HUDEP-2 (cell line): ENCODE results near the gene SELENBP1.

ENCODE experiments used
- DNase-seq, 76 experiments: peaks; one replicate each; lab custom pipeline; 2025; ENCODE audit not compliant: unreplicated experiment in 76 of 76; lab: John Stamatoyannopoulos, UW

Gene SELENBP1

GRCh38 chr1:151346082-151346768 lies 26.3 kb downstream of the SELENBP1 start:
- DNase-seq: peak in 5 of 76 experiments; percentile 6 to 21 (median 12)

DNA sequence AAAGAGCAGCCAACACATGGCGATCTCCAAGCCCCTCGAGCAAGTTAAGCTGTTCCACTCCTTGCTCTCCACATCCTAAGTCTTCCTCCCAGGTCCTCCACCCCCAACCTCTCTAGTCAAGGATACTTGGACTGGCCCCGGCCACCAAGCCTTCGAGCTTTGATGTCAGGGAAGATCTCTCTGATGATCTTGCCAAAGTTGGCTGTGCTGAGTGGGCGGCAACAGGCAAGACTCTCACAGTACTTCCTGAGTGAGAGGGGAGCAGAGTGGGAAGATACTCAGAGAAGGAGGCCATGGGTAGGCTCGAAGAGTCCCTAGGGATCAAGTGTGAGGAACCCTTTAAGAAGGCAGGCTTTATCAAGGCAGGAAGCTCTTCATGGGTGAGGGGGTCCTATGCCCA lies 28.2 kb downstream of the SELENBP1 start:
- DNase-seq: no peak

GRCh38 chr1:151343587-151343986 lies 28.9 kb downstream of the SELENBP1 start:
- DNase-seq: no peak

- DNase-seq: no peak
These were observed 29.9 kb downstream of the SELENBP1 start for GRCh38 chr1:151342569-151342968.

- no peak for DNase-seq
These were observed 30.5 kb downstream of the SELENBP1 start for GRCh38 chr1:151342021-151342420.

GRCh38 chr1:151340870-151341754 lies 31.4 kb downstream of the SELENBP1 start:
- DNase-seq: peak in 52 of 76 experiments; percentile 3 to 76 (median 45)

DNA sequence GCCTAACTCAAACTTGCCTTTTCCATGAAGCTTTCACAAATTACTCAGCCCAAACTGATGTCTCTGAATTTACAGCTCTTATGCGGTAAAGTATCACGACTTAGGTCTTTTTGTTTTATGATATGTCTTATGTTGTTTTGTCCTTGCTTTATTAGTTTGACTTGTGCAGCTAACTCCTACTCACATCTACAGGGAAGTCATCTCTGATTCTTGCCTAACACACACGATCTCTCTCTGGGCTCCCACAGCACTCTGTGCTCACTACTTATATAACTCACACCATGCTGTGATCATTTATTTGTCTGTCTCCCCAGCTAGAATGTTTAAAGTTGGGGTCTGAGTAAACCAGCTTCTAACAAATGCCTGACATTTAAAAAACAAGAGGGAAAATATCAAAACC lies 35.9 kb downstream of the SELENBP1 start:
- no peak for DNase-seq

- DNase-seq: no peak
These were observed 37.7 kb downstream of the SELENBP1 start for GRCh38 chr1:151334822-151335221.

DNA sequence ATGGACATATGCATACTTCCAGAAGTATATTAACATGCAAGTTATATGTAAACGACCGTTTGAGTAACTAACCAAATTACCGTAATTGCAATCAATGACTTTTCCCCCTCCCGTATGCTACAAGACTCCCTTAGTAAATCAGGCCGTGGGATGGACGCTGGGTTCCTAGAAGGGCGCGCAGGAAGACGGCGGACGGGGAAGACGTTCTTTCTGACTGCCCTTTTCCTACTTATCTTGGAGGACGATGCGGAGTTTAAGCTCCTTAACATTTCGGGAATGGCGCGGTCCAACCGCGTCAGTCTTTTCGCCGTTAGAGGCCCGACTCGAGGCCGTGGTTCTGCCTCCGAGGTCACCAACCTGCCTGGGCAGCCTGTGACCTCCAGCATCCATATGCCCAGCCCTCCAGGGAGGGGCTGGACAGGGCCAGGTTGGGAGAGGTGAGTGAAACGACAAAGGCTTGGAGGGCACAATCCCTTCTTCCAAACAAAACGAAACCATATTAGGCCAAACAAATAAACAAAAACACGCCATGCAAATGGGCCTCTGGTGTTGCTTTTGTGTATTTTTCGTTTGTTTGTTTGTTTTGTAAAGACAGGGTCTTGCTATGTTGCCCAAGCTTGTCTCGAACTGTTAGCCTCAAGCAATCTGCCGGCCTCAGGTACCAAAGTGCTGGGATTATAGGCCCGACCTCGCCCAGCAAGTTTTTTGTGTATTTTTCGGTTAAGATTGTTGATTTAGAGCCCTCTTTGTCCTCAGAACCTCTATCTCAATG lies 44.4 kb downstream of the SELENBP1 start:
- peak in 3 of 76 experiments; percentile 30 to 47 (median 43) for DNase-seq

DNA sequence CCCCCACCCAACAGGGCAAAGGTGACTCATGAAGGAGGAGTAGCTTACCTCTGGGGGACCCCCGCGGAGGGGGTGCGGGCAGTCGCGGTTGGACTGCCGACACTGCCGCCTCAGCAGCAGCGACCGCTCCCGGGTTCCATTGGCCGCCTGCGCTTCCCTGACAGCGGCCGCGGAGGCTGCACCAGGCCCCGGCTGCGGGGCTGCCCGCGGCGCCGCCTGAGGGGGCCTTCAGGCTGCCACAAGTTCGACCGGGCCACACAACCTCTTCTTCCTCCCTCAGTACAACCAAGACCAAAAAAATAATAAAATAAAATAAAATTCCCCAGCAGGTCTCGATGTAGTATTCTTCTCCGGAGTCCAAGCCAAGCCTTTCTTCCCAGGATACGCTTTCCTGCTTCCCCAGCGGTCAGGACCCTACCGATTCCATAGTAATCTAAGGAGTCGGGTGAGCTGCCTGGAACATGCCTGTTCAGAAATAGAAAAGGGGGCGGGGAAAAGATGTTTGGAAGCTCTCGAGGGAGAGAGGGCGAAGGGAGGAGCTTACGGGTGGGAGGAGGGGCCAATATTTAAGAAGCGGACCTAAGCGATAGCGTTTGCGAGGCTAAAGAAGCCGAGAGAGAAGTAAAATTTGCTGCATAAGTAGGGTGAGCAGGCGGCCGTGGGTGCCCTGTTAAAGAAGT lies 45.1 kb downstream of the SELENBP1 start, which contains the start of gene PI4KB:
PI4KB (minus strand) TSS at position 194 of the 680 bp plus-strand sequence. CDS start 10,935 bp downstream, outside the sequence.
- peak in 75 of 76 experiments; percentile 58 to 97 (median 89) for DNase-seq

- peak in 38 of 76 experiments; percentile 3 to 66 (median 37) for DNase-seq
These were observed 45.8 kb downstream of the SELENBP1 start for GRCh38 chr1:151326619-151327222.

- peak in 5 of 76 experiments; percentile 5 to 25 (median 7) for DNase-seq
These were observed 46.7 kb downstream of the SELENBP1 start for GRCh38 chr1:151325646-151326429.

DNA sequence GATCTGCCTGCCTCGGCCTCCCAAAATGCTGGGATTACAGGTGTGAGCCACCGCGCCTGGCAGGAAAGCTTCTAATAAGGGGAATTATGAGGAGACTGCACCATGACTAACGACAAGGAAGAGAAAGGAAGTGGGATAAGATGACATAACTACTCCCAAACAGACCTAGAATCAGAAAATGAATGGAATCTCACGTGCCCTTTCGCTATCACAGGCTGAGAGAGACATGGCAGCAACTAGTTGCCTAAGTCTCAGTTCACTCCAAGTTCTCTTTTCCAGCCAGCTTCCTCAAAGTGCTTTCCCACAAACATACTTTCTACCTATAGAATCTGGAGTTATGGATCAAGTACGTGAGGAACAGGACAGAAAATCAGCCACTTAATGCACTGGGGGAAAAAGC lies 47.3 kb downstream of the SELENBP1 start:
- no peak for DNase-seq

DNA sequence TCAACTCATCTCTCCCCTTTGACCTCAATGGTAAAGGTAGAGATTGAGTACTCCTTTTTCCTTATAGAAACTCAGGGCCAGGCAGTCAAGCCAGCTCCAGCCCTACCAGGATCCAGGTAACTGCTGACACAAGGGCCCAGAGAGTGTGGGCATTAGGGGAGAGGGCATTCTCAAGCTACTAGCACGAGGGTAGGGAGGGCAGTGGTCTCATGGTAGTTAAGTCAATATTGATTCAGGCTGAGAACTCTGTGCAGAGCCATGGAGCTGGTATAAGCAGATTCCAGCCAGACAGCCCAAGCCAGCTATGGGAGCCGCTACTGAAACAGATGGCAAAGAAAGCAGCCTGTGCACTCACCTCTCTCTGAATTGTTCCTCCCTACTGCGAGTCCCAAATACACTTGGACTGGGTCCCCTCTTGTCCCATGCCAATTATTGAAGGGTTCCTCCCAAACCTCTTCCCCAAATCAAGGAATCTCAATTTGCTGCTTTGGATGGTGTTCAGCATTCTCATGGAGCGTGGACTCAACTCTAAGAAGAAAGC lies 48.0 kb downstream of the SELENBP1 start:
- DNase-seq: no peak

- DNase-seq: no peak
These were observed 53.5 kb downstream of the SELENBP1 start for GRCh38 chr1:151318975-151319374.

GRCh38 chr1:151315565-151316235 lies 56.8 kb downstream of the SELENBP1 start:
- no peak for DNase-seq
